Measurements from ENCODE around the gene ANAPC2.
A peak's percentile ranks its signal among the peaks of the same experiment; 100 is the strongest.

The ANAPC2 gene, protein sequence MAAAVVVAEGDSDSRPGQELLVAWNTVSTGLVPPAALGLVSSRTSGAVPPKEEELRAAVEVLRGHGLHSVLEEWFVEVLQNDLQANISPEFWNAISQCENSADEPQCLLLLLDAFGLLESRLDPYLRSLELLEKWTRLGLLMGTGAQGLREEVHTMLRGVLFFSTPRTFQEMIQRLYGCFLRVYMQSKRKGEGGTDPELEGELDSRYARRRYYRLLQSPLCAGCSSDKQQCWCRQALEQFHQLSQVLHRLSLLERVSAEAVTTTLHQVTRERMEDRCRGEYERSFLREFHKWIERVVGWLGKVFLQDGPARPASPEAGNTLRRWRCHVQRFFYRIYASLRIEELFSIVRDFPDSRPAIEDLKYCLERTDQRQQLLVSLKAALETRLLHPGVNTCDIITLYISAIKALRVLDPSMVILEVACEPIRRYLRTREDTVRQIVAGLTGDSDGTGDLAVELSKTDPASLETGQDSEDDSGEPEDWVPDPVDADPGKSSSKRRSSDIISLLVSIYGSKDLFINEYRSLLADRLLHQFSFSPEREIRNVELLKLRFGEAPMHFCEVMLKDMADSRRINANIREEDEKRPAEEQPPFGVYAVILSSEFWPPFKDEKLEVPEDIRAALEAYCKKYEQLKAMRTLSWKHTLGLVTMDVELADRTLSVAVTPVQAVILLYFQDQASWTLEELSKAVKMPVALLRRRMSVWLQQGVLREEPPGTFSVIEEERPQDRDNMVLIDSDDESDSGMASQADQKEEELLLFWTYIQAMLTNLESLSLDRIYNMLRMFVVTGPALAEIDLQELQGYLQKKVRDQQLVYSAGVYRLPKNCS

DNA sequence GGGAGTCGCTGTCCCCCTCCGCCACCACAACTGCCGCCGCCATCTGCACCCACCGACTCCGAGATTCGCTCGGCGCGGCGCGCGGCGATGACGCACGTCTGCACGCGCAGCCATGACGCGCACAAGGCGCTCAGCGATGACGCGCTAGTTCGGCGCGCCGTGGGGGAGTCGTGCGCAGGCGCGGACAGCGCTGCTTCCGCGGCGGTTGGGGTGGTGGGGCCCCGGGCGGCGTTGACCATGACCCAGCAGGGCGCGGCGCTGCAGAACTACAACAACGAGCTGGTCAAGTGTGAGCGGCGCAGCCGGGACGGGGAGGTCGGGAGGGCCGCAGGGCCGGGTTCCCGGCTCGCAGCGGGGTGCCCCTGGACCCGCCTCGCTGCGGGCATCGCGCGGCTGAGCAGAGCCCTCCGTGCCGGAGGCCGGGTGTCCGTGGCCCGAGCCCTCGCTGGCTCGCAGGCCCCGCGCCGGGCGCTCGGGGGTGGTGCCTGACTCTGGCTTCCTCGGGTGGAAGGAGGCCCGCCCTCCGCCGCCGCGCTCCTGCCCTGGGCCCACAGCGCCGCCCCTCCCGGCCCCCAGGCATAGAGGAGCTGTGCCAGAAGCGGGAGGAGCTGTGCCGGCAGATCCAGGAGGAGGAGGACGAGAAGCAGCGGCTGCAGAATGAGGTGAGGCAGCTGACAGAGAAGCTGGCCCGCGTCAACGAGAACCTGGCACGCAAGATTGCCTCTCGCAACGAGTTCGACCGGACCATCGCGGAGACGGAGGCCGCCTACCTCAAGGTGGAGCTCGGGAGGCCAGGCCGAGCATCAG, at the start of gene ANAPC2, which contains the start of gene SSNA1:
Gene ANAPC2 (minus strand): TSS at position 71 of the 807 bp plus-strand sequence. CDS start 28 bp downstream, at position 43.
Gene SSNA1 (plus strand): TSS at position 187 of the 807 bp plus-strand sequence. CDS start 51 bp downstream, at position 238.
- DNase-seq, result peak; percentile 97

GRCh38 chr9:137236936-137237421, 48.6 kb upstream of the ANAPC2 start:
- DNase-seq, result no peak

- peak; percentile 94 for DNase-seq
Observed at GRCh38 chr9:137236238-137236935, 48.0 kb upstream of the ANAPC2 start.

DNA sequence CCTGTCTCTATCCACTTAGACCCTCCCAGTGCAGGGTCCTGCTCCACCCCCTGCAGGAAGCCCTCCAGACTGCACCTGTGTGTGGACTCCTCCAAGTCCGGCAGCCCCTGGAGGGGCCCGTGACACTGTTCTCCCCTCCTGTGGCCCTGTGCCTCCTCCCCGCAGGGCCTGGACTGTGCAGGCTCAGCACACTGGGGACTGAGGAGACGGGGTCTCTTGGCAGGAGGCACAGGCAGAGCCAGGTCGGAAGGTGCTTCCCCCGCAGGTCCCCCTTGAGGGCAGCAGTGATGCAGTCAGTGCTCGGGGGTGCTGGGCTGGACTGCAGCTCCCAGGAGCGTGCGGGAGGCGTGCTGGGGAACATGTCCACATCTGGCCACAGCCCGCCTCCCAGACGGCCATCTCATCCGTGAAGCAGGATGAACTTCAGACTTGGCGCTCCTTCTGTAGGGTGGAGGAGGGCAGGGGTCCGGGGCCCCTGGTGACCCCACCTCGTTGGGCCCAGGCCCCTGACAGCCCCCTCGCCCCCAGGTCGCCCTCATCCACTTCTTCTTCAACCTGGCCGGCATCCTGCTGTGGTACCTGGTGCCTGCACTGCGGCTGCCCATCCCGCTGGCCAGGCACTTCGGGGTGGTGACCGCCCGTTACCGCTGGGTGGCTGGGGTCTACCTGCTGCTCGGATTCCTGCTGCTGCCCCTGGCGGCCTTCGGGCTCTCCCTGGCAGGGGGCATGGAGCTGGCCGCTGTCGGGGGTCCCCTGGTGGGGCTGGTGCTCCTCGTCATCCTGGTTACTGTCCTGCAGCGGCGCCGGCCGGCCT, 47.3 kb upstream of the ANAPC2 start:
- DNase-seq, result no peak

DNA sequence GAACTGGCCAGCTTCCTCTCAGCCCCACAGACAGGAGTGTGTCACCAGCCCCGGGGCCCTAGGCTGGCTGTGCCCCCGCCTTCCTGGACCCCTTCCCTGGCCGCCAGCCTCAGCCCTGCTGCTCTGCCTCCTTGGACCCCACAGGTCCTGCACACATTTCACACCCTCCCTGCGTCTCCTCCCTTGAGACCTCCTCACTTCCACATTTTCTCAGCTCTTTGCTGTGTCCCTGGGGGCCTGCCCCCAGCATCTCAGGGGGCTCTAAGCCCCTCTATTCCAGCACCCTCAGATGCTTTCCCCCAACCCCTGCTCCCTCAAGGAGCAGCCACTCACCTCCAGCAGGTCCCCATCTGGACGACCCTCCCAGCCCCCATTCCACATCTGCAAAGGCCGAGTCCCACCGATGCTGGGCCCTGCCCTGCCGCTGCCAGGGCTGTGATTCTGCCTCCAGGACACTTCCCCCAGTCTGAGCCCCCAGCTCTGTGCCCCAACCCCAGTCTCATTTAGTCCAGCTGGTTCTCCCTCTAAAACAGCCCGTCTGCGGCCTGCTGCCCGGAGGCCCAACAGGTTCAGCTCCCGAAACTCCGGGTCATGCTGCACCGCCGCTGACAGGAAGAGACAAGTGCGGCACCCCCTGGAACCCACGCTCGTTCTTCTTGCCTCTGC, 46.5 kb upstream of the ANAPC2 start:
- no peak for DNase-seq

GRCh38 chr9:137234055-137234697, 45.8 kb upstream of the ANAPC2 start:
- DNase-seq, result no peak

DNA sequence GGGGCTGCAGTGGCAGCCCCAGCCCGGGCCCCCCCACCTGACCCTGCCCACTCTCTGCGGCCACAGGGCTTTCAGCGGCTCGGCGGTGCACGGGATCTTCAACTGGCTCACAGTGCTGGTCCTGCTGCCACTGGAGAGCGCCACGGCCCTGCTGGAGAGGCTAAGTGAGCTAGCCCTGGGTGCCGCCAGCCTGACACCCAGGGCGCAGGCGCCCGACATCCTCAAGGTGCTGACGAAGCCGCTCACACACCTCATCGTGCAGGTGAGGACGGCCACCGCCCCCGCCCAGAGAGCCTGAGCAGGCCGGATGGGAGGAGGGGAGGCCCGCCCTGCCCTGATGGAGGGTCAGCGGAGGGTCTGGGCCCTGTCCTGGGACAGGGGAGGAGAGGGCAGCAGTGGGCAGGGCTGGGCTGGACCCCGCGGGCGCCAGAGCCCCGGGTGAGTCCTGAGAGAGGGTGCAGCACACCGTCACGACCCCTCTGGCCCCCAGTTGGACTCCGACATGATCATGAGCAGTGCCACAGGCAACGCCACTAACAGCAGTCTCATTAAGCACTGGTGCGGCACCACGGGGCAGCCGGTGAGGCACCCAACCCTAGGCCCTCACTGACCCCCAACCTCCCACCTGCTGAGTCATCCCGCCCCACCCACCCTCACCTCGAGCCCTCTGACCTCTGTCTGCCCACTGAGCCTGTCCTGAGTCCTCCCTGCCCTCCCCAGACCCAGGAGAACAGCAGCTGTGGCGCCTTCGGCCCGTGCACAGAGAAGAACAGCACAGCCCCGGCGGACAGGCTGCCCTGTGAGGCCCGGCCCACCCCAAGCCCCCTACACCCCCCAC, 45.0 kb upstream of the ANAPC2 start:
- no peak for DNase-seq

GRCh38 chr9:137232510-137232909, 44.1 kb upstream of the ANAPC2 start:
- no peak for DNase-seq

DNA sequence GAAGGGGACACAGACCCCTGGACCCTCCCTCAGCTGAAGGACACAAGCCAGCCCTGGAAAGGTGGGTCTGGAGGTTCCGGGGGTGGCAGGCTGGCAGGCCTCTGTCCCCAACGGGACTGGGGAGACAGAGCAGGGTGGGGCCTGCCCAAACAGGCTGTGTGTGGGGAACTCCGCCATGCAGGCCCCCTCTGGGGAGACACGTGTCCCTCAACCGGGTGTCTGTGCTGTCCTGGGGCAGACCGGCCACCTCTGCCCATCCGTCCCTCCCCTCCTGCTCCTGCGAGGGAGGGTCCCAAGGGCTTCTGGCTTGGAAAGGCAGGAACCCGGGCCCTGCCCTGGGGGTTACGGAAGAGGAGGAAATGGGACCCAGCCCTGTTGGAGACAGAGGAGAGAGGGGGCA, 43.7 kb upstream of the ANAPC2 start:
- DNase-seq, result no peak

DNA sequence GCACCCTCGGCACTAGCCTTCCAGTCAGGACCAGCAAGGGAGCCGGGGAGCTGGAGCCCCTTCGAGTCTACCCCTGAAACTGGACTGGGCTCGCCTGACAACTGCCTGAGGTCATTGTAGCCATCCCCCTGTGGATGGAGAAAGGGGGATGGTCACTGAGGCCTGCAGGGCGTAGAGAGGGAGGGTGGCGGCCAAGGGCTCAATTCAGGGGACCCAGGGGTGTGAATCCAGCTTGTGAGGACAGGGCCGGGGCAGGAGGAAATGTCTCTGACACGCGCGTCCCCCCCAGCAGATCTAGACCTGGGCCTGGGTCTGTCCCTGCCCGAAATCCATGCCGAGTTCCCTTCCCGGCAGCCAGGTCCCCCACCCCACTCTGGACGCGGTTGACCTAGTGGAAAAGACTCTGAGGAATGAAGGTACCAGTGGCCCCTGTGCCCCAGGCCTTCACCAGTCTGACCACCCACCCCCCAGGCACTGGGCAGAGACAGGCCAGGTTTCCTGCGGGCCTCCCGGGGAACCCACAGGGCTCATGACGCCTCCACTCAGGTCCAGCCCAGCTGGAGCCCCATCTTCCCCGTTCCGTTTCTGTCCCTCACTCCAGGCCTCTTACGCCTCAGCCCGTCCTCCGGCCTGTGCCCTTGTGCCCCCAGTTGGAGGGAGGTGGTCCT, 43.1 kb upstream of the ANAPC2 start:
- no peak for DNase-seq

GRCh38 chr9:137230705-137231371, 42.5 kb upstream of the ANAPC2 start, which contains the start of gene SLC34A3:
TSS of gene SLC34A3 (plus strand) at chr9:137230901. CDS start at chr9:137231703, 802 bp downstream.
- no peak for DNase-seq

- DNase-seq, result no peak
Observed at GRCh38 chr9:137229903-137230704, 41.7 kb upstream of the ANAPC2 start.

DNA sequence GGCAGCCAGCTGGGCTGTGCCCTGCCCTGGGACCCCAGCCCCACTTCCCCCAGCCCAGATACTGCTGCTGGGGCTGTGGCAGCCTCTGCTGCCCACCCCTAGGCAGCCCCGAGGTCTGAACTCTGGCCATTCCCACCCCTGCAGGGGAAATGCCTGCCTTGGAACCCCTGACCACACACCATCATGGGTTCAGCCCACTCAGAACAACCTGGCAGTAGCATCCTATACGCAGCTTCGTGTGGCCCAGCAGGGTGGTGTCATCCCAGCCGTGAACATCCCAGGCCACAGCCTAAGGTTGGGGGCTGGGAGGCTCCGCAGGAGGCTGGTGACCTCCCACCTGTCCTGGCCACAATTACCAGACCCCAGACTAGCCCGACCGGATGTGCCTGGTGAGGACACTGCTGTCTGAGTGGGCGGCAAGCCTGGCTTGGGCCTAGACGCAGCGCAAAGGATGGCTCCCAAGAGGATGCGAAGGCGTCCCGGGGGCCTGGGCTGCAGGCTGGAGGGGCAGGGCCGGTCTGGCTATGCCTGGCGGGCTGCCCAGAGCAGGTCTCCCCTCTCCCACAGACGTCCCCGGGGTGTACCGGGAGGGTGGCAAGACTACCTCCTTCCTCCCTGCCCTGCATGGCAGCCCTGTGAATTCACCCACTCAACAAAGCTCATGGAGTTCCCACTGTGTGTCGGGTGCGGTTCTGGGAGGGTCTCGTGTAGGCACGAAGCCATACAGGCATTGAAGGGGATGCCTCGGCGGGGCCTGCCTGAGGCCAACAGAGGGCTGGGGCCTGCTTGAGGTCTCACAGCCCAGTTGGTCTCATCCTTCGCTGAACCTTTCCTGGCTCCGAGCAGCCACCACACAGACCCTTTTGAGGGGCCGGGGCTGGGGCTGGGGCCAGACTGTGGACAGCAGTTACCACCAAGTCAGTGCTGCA, 40.9 kb upstream of the ANAPC2 start:
- no peak for DNase-seq

DNA sequence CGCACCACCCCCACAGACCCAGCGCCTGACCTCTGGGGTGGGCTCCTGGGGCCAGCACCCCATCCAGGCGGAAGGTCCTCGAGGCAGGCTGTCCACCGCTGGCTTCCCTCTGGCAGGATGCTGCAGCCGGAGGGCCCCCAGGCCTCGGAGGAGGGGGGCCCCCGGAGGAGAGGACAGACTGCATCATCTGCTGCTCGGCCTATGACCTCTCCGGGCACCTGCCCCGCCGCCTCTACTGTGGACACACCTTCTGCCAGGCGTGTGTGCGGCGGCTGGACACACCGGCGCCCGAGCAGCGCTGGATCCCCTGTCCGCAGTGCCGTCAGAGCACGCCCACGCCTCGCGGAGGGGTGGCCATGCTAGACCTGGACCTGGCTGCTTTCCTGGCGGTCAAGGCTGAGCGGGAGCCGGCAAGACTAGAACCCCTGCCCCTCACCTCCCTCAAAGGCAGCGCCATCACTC, 40.2 kb upstream of the ANAPC2 start:
- no peak for DNase-seq

DNA sequence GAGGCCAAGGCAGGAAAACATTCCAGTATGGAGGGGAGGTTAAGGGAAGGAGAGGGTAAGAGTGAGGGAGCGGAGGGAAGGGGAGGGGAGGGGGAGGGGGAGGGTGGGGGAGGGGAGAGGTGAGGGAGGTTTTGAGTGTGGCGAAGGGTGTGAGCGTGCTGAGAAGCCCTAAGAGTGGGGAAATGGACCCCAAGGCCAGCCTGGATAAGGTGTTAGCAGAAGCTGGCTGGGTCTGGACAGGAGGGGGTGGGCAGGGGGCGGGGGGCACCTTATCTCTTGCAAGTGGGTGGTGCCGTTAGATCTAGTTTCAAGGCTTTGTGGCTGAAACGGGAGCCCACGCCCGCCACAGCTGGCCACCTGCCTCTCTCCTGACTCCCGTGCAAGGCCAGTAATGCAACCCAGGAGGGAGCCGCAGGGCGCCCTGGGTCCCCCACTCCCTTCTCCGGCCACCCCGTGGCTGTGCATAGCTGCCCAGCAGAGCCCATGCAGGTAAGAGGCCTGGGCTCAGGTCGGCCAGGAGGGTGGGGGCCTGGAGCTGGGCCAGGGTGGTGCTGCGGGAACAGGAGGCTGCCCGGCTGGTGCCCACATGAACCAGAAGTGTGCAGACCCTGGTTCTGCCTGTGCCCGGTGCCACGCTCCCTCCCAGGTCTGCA, 39.6 kb upstream of the ANAPC2 start:
- DNase-seq, result no peak

All from activated T-cell treated with anti-CD3 and anti-CD28 coated beads, Interleukin-2, amount 50 U/mL, for 1 hour (primary cell).